DND-41 (cell line): Measurements from ENCODE around the gene FUOM.

ENCODE experiments used
- CTCF ChIP-seq: IDR thresholded peaks from 2 replicates; pipeline ENCODE4 v1.5.1; 2012; ENCODE audit warnings: borderline replicate concordance, low read length, moderate library complexity, mild to moderate bottlenecking; ENCODE audit not compliant: poor library complexity, severe bottlenecking; ENCODE audit errors: extremely low read depth
- EZH2 ChIP-seq: IDR thresholded peaks from 3 replicates; pipeline ENCODE4 v1.6.1; 2012; ENCODE audit warnings: borderline replicate concordance, low read depth, mild to moderate bottlenecking, moderate library complexity, low read length, inconsistent platforms; ENCODE audit not compliant: severe bottlenecking

- TF ChIP-seq CTCF, result no peak
- no peak for TF ChIP-seq EZH2
Observed at GRCh38 chr10:133368153-133368552, 10.3 kb upstream of the FUOM start.
